Measurements from ENCODE around the gene RNF212.

Gene RNF212

DNA sequence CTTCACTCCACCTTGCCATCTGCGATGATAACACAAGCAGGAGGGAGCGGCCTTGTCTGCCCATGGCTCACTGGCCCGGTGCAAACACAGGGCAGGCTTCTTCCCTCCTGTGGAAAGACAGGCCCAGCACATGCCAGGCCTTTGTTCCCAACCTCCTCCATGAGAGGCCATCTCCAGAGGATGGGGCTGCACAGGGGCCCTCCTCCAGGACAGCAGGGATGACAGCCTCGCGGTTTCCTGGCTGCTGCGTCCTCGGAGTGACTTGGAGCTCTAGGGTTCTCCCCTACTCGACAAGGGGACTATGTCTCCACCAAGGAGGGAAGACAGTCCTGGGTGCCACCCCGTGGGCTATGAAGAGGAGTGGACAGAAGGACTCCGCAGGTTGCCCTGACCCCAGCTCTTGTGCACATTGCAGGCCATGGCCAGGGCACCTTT lies 21.8 kb downstream of the RNF212 start:
- DNase-seq (ENCODE audit: low read depth) = no peak
- H3K4me3 ChIP-seq (ENCODE audit: low read depth, low read length) = no peak overlapping the region
- TF ChIP-seq, protein P1, sequence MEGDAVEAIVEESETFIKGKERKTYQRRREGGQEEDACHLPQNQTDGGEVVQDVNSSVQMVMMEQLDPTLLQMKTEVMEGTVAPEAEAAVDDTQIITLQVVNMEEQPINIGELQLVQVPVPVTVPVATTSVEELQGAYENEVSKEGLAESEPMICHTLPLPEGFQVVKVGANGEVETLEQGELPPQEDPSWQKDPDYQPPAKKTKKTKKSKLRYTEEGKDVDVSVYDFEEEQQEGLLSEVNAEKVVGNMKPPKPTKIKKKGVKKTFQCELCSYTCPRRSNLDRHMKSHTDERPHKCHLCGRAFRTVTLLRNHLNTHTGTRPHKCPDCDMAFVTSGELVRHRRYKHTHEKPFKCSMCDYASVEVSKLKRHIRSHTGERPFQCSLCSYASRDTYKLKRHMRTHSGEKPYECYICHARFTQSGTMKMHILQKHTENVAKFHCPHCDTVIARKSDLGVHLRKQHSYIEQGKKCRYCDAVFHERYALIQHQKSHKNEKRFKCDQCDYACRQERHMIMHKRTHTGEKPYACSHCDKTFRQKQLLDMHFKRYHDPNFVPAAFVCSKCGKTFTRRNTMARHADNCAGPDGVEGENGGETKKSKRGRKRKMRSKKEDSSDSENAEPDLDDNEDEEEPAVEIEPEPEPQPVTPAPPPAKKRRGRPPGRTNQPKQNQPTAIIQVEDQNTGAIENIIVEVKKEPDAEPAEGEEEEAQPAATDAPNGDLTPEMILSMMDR (IDR thresholded peaks at IDR 0.05; ENCODE audit: low read depth, low read length, missing control alignments) = no peak

DNA sequence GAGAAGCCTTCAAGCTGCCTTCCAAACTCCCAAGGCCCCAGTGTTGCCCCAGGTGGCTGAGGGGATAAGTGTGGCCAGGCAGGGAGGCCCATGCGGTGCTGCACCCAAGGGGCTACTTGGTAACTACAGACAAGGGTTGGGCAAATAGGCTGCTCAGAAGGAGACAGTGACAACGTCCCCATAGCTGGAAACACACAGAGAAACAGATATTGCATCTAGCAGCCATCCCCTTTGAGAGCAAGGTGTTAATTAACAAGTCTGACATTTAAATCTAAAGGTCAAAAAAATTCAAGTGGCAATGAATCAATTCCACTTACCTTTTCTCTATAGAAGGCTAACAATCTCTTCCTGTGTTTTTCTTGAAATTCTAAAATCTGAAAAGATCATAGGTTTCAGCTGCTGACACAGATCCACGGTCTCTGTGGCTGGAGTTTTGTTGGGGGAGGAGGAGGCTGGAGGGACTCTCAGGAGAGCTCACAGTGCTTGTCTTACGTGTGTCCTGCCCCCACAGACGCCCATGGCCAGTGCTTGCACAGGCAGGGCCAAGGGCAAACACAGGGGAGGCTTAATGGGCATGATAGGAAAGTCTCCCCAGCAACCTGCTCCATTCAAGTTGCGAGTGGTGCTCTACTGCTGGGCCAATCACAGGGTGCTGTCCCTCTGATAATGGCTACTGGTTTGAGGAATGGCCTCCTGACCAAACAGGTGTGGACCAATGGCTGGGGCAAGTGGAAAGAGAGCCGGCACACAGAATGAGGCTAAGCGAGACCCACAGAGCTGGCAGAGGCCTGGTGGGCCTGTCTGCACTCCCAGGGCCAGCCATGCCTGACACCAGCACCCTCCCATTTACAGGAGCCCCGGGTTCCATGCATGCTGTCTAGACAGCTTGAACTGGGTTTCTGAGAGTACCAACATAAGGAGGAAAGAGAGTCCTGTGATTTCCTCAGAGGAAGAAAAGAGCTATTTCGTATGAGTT lies 22.6 kb downstream of the RNF212 start:
- no peak for DNase-seq (ENCODE audit: low read depth)
- TF ChIP-seq, protein P1 (IDR thresholded peaks at IDR 0.05; ENCODE audit: low read depth, low read length, missing control alignments) = no peak
- no peak overlapping the region for H3K4me3 ChIP-seq (ENCODE audit: low read depth, low read length)

DNA sequence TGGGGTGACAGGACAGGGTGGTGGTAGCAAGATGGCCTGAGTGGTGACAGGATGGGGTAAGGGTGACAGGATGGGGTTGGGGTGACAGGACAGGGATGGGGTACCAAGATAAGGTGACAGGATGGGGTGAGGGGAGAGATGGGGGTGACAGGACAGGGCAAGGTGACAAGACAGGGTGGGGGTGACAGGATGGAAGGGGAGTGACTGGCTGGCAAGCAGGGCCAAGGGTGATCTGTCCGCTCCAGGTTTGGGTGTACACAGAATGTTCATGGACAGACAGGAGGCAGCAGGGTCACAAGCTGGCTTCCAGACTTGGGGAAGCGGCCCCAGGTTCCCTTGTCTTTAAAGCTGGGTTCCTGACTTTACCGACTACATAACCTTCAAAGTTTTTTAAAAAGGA lies 23.3 kb downstream of the RNF212 start:
- H3K4me3 ChIP-seq (ENCODE audit: low read depth, low read length) = no peak overlapping the region
- TF ChIP-seq, protein P1 (IDR thresholded peaks at IDR 0.05; ENCODE audit: low read depth, low read length, missing control alignments) = no peak
- no peak for DNase-seq (ENCODE audit: low read depth)

DNA sequence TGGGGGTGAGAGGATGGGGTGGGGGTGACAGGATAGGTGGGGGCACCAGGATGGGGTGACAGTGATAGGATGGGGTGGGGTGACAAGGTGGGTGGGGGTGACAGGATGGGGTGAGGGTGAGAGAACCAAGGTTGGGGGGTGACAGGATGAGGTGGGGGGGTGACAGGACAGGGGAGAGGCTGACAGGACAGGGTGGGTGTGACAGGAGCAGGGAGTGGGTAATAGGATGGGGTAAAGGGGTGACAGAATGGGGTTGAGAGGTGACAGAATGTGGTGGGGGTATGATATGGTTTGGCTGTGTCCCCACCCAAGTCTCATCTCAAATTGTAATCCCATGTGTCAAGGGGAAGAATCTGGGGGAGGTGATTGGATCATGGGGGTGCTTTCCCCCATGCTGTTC lies 26.0 kb downstream of the RNF212 start:
- DNase-seq (ENCODE audit: low read depth) = no peak
- H3K4me3 ChIP-seq (ENCODE audit: low read depth, low read length) = no peak overlapping the region
- TF ChIP-seq, protein P1 (IDR thresholded peaks at IDR 0.05; ENCODE audit: low read depth, low read length, missing control alignments) = no peak

DNA sequence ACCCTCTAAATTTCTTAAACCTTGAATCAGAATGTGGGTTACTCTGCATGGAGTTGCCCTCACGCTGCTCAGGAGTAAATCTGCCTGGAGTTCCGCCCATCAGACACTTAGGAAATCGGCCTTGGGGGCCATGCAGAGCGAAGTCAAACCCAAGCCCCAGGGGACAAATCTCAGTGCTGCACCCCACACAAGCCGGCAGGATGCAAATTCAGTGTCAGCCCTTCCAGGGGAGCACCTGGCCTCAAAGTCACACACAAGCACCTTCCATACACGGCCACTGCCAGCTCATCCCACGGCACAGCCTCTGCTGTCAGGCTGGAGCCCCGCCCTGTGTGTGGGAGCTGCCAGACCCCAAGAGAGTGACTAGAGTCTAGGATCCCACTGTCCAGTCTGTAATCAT lies 27.4 kb downstream of the RNF212 start:
- no peak for DNase-seq (ENCODE audit: low read depth)
- H3K4me3 ChIP-seq (ENCODE audit: low read depth, low read length) = no peak overlapping the region

DNA sequence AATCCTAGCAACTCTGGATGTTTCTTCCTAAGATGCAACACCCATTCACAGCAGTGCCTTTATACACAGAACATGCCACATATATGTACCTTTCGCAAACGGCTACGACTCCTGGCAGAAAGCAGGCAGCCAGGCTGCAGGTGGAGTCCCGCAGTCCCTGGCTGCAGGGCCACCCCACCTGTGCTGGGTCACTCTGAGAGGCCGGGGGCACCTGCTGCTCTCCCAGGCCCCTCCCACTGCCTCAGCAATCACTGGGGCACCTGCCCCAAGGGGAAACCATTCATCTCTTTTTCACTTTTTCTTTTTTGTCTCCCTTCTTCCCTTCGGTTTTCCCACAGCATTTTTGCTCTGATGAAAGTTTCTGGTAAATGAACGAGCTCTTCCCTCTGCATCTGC lies 28.0 kb downstream of the RNF212 start:
- DNase-seq (ENCODE audit: low read depth) = no peak
- TF ChIP-seq, protein P1 (IDR thresholded peaks at IDR 0.05; ENCODE audit: low read depth, low read length, missing control alignments) = no peak
- H3K4me3 ChIP-seq (ENCODE audit: low read depth, low read length) = no peak overlapping the region

More for the DNA sequence above, 27.4 kb downstream of the RNF212 start:
- TF ChIP-seq, protein P1 (IDR thresholded peaks at IDR 0.05; ENCODE audit: low read depth, low read length, missing control alignments) = no peak
